GM12892 (cell line): ENCODE results near the gene ZNF830.

Source experiments
- POLR2A ChIP-seq: IDR thresholded peaks from 2 replicates; pipeline ENCODE4 v1.6.1; 2011; ENCODE audit warnings: low read depth, low read length, control low read depth
- POLR2AphosphoS5 ChIP-seq: IDR thresholded peaks from 2 replicates; pipeline ENCODE4 v1.6.1; 2011; ENCODE audit warnings: low read depth, low read length, control low read depth

DNA sequence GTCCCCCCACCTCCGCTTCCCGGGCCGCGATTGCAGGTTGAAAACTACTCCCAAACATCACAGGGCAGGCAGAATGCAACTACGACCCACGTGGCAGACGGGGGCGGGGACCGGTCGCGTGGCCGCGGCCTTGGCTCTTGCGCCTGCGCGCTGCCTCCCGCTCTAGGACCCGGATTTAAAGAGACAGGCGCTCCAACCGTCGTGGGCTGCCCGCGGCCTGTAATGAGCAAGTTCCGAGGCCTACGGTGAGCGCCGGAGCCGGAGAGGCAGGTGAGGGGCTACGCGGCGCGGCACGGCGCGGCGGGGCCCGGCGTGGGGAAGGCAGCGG, 19.0 kb downstream of the ZNF830 start, which contains the start of gene LIG3:
- TF ChIP-seq POLR2AphosphoS5 (peak; percentile 74), POLR2A (peak; percentile 70; the same call in 1 of the 2 replicates)
